NCI-H345 (cell line): ENCODE measurements around the gene FAM50A.
"Not testable (repeated sequence)": the region's sequence is repeated elsewhere in the genome, so short reads cannot be mapped to it uniquely, and the experiment has no call there.

Experiments
- DNase-seq: peaks from one replicate; lab custom pipeline; 2025; lab: John Stamatoyannopoulos, UW

Gene FAM50A, protein sequence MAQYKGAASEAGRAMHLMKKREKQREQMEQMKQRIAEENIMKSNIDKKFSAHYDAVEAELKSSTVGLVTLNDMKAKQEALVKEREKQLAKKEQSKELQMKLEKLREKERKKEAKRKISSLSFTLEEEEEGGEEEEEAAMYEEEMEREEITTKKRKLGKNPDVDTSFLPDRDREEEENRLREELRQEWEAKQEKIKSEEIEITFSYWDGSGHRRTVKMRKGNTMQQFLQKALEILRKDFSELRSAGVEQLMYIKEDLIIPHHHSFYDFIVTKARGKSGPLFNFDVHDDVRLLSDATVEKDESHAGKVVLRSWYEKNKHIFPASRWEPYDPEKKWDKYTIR

DNA sequence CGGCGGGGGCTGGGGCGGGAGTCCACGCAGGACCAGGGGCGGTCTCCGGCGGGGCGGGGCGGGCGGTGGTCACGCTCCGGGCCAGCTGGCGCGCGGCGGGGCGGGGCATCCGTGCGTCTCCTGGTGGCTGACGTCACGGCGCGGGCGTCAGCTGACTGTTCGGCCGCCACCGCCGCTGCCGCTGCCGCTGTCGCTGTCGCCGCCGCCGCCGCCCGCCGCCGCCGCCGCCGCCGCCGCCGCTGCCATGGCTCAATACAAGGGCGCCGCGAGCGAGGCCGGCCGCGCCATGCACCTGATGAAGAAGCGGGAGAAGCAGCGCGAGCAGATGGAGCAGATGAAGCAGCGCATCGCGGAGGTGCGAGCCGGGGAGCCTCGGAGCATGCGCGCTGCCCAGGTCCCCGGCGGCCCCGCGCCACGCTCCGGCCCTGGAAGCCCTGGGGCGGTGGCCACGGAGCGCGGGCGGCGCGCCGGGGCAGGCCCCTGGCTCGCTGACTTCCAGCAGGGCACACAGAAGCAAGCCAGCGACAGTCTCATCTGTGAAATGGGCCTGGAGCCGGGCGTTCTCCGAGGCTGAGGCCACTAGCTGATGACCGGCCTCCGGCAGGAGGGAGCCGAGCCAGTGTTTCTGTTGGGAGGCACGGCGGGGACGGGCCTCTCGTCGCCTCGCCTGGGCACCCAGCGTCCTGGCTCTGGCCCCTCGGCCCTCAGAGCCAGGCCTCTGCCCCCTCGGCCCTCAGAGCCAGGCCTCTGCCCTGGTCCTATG, at the start of gene FAM50A:
TSS of gene FAM50A (plus strand) at position 150 of the 763 bp plus-strand sequence. CDS start at position 245, 95 bp downstream.
- DNase-seq: peak; percentile 73

DNA sequence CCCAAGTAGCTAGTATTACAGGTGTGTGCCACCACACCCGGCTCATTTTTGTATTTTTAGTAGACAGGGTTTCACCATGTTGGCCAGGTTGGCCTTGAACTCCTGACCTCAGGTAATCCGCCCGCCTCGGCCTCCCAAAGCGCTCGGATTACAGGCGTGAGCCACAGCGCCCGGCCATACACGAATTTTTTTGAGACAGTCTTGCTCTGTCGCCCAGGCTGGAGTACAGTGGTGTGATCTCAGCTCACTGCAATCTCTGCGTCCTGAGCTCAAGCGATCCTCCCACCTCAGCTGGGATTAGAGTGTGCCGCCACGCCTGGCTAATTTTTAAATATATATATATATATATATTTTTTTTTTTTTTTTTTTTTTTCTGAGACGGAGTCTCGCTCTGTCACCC, 47.6 kb upstream of the FAM50A start:
- DNase-seq: not testable (repeated sequence)

DNA sequence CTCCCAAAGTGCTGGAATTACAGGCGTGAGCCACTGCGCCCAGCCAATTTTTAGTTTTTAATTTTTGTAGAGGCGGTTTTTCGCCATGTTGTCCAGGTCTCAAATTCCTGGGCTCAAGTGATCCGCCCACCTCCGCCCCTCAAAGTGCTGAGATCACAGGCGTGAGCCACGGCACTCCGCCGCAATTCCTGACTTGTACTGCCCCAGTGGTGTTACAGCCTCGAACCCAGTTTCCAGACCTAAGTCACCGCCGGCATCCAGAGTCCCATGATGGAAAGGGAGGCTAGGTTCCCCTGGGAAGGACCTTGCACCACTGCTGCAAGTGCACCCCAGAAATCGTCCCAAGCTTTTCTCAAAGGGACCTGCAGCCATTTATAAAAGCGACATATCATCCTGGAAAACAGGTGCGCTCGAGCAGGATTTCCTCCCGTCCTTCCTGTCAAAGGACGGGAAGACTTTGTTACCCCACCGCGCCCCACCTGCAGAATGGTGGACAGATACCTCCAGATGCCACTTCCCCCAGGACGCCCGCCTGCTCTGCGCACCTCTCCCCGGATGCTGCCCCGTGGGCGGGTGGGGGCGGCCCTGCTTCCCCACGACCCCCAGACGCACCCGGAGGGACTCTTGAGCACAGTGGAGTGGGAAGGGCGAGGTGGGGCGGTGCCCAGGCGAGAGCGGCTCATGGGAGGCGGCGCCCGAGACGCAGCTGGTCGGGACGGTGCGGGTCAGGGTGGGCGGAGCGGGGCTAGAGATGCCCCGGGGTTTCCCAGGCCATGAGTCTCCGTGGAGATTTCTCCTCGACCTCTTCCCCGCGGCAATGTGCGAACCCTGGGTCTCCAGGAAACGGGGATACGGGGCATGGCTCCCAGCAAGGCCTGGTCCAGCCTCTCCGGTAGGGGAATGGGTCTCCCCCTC, 46.7 kb upstream of the FAM50A start:
- DNase-seq: peak; percentile 41

DNA sequence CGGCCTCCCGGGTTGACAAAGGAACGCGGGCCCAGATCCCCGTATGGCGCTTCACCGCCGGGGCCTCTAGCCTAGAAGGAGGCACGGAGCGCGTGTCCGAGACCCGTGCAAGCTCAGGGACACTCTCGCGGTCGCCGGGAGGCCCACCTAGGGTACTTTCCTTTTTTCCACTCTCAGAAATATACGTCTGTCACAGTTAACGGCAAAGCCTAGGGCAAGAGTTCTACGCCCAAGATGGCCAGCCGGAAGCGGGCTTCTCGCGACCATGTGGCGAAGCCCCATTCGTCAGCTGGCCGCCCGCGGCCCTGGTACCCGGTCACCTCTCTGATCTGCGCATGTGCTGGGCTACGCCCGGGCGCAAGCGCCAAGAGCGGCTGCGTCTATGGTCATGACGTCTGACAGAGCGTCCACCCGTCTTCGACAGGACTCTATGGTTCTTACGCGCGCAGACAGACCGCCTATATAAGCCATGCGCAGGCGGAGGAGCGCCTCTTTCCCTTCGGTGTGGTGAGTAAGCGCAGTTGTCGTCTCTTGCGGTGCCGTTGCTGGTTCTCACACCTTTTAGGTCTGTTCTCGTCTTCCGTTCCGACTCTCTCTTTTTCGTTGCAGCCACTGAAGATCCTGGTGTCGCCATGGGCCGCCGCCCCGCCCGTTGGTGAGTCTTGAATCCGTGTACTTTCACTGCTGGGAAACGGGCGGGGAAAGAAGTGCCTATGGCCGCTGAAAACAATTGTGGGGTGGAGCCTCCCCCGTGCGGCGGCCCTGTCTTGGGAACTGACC, 45.9 kb upstream of the FAM50A start, which contains the start of gene RPL10:
TSS of gene RPL10 (plus strand) at position 490 of the 780 bp plus-strand sequence. CDS start at position 633, 143 bp downstream.
- peak; percentile 96 for DNase-seq

DNA sequence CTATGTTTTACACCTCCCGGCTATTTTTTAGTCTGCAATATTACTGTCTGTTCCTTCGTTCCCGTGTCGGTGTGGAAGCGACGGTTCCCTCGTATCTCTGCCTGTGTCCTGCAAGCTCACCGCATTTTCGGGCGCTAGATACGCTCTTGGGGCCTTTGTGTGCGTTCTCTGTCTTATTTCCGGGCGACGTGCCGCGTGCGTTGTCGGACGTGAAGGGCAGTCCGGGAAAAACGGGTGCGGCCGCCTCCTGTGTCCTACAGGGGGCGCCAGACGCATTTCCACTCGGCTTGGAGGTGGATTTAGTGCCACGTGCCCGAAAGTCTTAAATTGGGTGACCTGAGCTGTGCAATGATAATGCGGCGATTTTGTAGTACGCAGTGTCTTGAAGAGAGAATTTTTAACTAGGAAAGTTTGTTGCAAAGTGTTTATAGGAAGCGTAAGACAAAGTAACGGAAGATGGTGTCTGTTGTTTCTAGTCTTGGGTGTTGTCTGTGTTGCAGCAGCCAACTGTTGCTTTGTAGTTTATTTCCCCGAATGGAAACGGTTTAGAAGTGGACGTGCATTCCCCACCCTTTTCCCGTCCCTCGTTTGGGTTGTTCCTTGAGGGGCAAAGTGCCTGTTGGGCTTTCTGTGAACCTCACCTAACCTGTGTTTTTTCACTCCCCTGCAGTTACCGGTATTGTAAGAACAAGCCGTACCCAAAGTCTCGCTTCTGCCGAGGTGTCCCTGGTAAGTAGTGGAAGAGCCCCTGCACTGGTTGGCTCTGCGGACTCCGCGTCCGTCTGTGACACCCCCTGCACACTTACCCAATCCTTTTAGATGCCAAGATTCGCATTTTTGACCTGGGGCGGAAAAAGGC, 45.0 kb upstream of the FAM50A start:
- DNase-seq: peak; percentile 75

DNA sequence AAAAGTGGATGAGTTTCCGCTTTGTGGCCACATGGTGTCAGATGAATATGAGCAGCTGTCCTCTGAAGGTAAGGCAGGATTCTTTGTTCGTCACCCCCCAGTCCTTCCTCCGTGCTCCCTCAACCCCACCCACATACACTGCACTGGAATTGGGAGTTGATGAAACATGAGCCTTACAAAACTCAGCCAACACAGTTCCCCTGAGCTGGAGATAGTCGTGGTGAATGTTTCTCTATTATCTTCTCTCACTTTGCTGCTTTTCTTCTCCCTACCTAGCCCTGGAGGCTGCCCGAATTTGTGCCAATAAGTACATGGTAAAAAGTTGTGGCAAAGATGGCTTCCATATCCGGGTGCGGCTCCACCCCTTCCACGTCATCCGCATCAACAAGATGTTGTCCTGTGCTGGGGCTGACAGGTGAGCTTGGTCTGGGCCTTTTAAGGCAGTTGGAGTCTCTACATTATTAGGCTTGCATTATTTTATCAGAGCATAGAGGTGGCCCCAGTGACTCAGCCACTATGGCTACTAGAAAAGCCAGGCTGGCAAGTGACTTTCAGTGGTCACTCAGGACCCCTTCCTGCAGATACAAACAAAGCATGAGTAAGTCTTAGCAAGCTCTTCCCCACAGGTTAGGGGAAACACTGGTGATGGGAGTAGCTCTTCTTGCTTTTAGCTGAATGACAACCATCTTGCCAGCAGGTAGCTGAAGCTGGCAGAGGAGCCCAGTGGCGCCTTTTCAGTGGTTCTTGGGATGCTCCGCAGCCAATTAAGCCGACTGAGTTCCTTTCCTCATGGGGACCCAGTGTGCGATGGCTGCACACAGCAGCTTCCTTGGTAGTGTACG, 44.2 kb upstream of the FAM50A start:
- no peak for DNase-seq

DNA sequence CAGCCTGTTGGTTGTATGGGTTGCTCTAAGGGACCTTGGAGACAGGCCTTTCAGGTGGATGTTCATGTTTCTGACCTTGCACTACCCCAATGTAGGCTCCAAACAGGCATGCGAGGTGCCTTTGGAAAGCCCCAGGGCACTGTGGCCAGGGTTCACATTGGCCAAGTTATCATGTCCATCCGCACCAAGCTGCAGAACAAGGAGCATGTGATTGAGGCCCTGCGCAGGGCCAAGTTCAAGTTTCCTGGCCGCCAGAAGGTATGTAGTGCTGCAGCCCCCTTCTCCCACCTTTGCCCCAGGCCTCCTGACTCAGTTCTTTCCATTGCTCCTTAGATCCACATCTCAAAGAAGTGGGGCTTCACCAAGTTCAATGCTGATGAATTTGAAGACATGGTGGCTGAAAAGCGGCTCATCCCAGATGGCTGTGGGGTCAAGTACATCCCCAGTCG, 43.5 kb upstream of the FAM50A start:
- DNase-seq: not testable (repeated sequence)

DNA sequence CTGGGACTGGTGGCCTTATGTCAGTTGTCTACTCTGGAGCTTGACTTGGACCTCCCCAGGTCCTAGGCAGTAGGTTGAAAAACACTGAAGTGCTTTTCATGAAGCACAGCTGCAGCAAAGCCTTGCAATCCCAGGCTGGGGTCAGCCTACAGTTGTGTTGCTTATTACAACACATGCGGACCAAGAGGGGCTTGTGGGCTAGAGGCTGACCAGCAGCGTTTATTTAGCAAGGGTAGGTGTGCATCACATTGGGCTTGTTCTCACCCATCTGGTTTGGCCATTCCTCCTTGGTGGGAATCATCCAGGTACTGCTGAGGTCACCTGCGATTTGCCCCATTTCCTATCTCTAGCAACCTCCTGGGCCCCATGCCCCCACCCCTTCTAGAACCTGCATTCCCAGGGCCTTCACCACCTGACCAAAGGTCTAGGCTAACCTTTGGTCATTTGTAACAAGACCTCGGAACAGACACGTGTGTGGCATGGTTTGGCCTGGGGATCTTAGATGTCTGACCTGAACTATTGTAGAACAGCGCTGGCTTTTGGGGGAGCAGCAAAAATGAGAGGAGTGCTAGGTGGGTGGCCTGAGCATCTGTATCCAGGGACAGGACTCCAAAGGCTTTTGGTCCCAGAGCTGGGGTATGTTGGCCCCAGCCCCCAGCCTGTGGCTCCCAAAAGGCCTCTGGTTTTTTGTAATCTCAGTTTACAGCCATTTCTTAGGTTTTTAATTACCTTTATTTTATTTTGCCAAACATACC, 42.7 kb upstream of the FAM50A start:
- DNase-seq: no peak

DNA sequence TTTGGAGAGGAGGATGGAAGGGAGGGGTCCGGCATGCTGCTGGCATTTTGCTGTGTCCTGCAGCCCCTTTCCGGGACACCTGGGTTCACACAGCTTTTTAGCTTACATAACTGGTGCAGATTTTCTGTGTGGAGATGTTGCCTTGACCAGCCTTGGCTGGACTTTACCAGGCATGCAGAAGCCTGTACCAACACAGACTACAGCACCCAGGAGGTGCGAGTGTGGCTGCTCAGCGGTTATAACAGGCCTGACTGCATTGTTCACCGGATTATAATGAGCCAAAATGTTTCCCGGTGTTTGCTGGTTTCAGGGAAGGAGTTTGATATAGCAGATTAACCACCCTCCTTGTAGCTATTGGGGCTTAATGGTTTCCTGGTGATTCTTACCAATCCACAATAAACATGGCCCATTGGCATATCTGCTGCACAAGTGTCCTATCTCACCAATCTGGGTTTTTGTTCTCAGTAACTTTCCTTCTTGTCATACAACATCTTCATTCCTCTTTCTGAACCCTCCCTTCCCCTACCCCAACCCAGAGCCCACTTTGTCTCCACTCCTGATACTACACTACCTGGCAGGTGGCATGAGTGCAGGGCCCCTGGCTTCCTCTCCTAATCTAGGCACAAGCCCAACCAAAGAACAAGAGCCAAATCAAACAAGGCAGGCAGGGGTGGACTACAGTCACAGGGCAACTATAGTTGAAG, 41.9 kb upstream of the FAM50A start:
- no peak for DNase-seq

DNA sequence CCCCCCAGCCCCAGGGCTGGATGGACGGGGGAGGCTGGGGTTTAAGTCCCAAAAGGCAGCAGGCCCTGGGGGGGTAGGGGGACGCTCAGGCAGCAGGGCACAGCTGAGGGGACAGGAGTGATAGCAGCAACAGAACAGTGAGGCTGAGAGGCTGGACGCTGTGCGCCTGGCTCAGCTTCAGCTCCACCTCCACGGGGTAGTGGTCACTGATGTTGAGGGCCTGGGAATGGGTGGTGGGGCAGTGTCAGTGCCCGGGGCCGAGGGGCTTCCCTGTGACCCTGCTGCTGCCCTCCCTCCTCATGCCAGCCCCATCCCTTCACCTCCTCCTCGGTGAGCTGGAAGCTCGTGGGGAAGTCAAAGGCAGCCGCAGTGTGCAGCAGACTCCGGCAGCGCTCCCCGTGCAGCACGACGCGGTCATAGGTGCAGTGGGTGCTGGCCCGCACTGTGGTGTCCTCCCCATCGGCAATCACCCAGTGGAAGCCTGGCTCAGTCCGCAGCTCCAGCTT, 41.3 kb upstream of the FAM50A start:
- DNase-seq: no peak

DNA sequence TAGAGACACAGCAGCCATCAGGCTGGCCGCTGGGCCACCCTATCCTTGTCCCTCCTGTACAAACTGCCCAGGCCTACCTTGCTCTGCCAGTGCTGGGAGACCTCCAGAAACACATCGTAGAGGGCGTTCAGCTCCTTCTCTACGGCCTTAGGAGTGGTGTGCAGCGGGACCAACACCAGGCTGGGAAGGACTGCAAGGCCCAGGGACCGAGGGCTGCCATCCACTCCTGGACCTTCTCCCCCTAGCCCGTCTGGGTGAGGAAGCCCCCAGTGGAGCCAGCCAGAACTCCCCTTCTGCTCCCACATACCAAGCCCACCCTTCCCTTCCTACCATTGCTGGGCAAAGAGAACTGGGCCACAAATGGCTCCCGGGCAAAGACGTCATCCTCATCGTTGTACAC, 40.7 kb upstream of the FAM50A start:
- DNase-seq: no peak

DNA sequence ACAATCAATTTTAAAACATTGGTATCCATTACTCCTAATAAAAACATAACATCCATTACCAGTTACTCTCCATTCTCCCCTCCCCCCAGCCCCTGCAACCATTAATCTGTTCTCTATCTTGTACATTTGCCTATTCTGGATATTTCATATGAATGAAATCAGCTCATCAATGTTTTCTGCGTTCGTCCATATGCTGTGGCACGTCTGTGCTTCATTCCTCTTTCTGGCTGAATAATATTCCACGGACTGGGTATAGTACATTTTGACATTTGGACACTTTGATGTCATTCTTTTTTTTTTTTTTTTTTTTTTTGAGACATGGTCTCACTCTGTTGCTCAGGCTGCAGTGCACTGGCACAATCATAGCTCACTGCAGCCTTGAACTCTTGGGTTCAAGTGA, 40.1 kb upstream of the FAM50A start:
- DNase-seq: no peak

DNA sequence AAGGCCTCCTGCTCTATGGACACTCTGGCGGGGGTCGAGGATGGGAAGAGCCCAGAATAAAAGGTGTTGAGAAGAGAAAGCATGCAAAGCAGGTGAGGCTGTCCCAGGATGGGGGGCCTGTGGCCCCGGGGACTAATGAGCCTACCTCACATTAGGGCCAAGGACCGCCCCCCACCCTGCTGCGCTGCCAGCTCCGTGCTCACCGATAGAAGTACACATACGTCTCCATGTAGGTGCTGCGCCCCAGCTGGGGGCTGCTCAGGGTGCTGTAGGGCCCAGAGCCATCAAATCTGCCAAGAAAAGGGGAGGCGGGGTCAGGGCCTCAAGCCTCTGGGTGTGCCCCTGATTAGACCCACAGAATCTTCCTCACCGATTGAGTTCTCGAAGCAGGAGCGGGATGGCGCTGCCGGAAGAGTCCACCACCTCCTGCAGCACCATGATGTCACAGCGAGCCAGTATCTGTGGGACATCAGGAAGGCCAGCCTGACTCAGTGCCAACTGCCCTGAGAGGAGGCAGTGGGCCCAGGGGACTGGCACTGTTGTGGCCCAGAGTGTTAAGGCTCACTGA, 39.2 kb upstream of the FAM50A start:
- no peak for DNase-seq

DNA sequence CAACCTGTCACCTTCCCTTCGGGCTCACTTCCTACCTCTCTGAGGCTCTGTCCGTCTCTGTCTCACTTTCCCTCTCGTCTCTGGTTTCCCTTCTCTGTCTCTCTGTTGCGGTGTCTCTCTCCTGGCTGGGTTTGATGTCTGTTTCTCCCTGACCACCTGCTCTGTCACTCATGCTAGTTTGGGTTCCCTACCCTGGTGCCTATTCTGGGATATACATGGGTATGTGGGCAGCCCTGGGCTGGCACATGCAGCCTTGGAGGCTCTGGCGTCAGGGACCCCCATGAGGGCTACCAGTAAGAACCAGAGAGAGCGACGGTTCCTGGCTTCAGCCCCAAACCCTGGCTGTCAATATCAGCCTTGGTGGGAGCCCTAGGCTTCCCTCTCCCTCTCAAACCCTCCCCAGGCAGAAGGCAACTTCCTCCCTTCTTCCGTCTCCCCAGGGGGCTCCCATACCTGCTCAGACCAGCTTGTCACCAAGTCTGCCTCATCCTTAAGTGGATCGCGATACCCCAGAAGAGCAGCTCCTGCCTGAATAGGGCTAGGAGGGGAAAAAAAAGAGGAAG, 35.2 kb upstream of the FAM50A start:
- DNase-seq: no peak

DNA sequence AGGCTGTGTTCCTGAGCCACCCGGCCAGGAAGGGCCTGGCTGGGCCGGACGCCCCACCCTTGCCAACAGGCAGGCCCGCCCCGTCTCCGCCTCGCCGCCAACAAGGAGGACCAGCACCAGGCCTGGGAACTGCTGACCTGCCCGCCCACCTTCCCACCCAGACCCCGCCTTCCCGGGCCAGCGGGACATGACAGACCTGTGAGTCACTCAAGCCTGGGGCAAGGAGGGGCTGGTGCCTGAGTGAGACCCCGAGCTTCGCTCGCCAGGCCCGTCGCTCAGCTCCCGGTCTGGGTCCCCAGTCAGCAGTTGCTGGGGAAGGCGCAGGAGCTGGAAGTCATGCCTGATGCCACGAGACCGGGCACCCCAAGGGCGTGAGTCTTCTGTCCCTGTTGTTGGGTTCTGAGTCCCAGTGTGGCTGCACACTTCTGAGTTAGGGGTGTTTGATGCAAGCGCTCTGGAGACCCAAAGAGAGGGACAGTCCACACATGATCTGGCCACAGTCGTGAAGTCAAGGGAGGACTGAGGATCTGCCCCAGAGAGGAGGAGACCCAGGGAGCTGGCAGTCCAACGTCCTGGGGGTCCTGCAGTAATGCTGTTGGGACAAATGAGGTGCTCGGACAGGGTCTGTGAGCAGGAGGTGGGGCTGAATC, 34.6 kb upstream of the FAM50A start, which contains the start of gene DNASE1L1:
TSS of gene DNASE1L1 (minus strand) at position 33 of the 650 bp plus-strand sequence. CDS start 3,686 bp downstream, outside the sequence.
- DNase-seq: no peak

DNA sequence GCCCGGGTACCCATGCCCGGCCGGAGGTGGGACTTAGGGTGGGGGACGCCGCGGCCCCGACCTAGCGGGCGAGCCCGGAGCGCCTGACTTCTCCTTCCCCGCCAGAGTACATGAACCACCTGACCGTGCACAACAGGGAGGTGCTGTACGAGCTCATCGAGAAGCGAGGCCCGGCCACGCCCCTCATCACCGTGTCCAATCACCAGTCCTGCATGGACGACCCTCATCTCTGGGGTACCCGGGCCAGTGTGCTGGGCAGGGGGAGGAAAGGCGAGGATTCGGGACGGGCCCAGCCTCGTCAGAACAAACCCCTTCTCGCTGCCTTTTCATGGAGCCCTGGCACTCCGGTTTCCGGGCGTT, 32.0 kb upstream of the FAM50A start:
- DNase-seq: peak; percentile 43
